M059J (cell line): ENCODE data around the gene ENDOG. TPM values are rescaled to one million over a fixed set of nuclear protein-coding genes. Genes with fewer than 3 reads are reported as not detected.

Source experiments
- DNase-seq: peaks from one replicate; pipeline ENCODE4 v3.0.0-alpha.2; 2012; ENCODE audit warnings: low read depth
- total RNA-seq: library from RNA; depleted of rRNA; stranded (reverse); fragments of >200 nt; shearing (Covaris generic); gene quantifications from 2 replicates; pipeline ENCODE4 v1.2.3, GENCODE V29; 2014

The ENDOG gene
- total RNA-seq, 1 experiment from 2014 or later = 18.9 TPM

GRCh38 chr9:128800061-128800460 lies 18.2 kb upstream of the ENDOG start:
- no peak for DNase-seq

GRCh38 chr9:128802482-128802881 lies 15.8 kb upstream of the ENDOG start:
- no peak for DNase-seq

GRCh38 chr9:128805661-128806060 lies 12.6 kb upstream of the ENDOG start:
- DNase-seq = no peak

- DNase-seq = no peak
Observed at GRCh38 chr9:128807827-128808226, 10.5 kb upstream of the ENDOG start.

GRCh38 chr9:128808543-128808942 lies 9.8 kb upstream of the ENDOG start:
- DNase-seq = no peak

GRCh38 chr9:128809036-128809599 lies 9.2 kb upstream of the ENDOG start:
- DNase-seq = no peak

- no peak for DNase-seq
Observed at GRCh38 chr9:128809831-128810230, 8.5 kb upstream of the ENDOG start.

GRCh38 chr9:128810873-128811272 lies 7.4 kb upstream of the ENDOG start:
- DNase-seq = no peak

- peak; percentile 33 for DNase-seq
Observed at GRCh38 chr9:128818839-128819715, 777 bp downstream of the ENDOG start.

GRCh38 chr9:128819716-128820664 lies 1.7 kb downstream of the ENDOG start:
- no peak for DNase-seq

- DNase-seq = no peak
Observed at GRCh38 chr9:128820665-128821583, 2.6 kb downstream of the ENDOG start.

GRCh38 chr9:128821584-128822406 lies 3.5 kb downstream of the ENDOG start:
- no peak for DNase-seq

GRCh38 chr9:128822407-128823042 lies 4.2 kb downstream of the ENDOG start:
- no peak for DNase-seq

GRCh38 chr9:128823362-128823902 lies 5.1 kb downstream of the ENDOG start:
- no peak for DNase-seq

- no peak for DNase-seq
Observed at GRCh38 chr9:128823903-128824406, 5.7 kb downstream of the ENDOG start.

- no peak for DNase-seq
Observed at GRCh38 chr9:128824911-128825310, 6.6 kb downstream of the ENDOG start.

GRCh38 chr9:128825923-128826700 lies 7.8 kb downstream of the ENDOG start:
- DNase-seq = no peak

GRCh38 chr9:128828267-128828666 lies 10.0 kb downstream of the ENDOG start:
- no peak for DNase-seq
